ENCODE results near the gene KCNK10. TPM values are rescaled to one million over a fixed set of nuclear protein-coding genes. Genes with fewer than 3 reads are reported as not detected.

The KCNK10 gene
- total RNA-seq, 2 donors from 2014 or later, result not detected

DNA sequence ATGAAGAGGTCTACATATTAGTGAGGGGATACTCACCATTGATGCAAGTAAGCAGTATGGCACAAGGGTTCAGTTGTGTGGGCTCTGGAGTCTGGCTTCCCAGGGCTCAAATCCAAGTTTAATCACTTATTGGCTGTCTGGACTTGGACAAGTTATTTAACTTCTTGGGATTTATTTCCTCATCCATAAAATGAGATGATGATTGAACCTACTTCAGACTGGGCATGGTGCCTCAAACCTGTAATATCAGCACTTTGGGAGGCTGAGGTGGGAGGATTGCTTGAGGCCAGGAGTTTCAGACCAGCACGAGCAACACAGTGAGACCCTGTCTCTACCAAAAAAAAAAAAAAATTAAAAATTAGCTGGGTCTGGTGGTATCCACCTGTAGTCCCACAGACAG lies 67.9 kb downstream of the KCNK10 start:
- TF ChIP-seq, protein P1, sequence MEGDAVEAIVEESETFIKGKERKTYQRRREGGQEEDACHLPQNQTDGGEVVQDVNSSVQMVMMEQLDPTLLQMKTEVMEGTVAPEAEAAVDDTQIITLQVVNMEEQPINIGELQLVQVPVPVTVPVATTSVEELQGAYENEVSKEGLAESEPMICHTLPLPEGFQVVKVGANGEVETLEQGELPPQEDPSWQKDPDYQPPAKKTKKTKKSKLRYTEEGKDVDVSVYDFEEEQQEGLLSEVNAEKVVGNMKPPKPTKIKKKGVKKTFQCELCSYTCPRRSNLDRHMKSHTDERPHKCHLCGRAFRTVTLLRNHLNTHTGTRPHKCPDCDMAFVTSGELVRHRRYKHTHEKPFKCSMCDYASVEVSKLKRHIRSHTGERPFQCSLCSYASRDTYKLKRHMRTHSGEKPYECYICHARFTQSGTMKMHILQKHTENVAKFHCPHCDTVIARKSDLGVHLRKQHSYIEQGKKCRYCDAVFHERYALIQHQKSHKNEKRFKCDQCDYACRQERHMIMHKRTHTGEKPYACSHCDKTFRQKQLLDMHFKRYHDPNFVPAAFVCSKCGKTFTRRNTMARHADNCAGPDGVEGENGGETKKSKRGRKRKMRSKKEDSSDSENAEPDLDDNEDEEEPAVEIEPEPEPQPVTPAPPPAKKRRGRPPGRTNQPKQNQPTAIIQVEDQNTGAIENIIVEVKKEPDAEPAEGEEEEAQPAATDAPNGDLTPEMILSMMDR (IDR thresholded peaks at IDR 0.05), result no peak
- DNase-seq (ENCODE audit: low spot score), result no peak
- Histone ChIP-seq H3K36me3 (no peaks in the 10 kb centered on the region), H3K4me1 (no peaks in the 10 kb centered on the region), H3K27me3 (no peaks in the 10 kb centered on the region), H3K9me3 (no peaks in the 10 kb centered on the region), H3K4me3 (no peak overlapping the region), H3K27ac (no peak overlapping the region)

DNA sequence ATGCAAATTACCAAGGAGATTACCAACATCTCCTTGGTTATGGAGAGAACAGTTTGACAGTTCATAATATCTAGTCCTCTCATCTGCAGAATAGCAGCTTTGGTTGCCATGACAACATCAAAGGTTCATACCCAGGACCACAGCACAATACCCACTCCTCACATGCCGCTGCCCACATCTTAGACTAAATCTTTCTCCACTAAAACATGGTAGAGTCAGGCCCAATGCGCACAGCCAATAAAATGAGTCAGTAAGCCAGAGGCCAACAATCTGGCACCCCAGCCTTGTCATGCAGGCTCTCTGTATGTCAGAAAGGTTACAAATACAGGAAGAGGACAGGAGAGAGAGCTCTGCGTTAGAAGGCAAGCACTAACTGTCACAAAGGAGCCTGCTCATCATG lies 70.6 kb downstream of the KCNK10 start:
- Histone ChIP-seq H3K9me3 (no peaks in the 10 kb centered on the region), H3K4me3 (no peak overlapping the region), H3K27me3 (no peaks in the 10 kb centered on the region), H3K4me1 (no peaks in the 10 kb centered on the region), H3K27ac (no peak overlapping the region), H3K36me3 (no peaks in the 10 kb centered on the region)
- DNase-seq (ENCODE audit: low spot score), result no peak
- TF ChIP-seq, protein P1 (IDR thresholded peaks at IDR 0.05), result no peak

GRCh38 chr14:88251650-88252049 lies 71.4 kb downstream of the KCNK10 start:
- Histone ChIP-seq H3K9me3 (no peaks in the 10 kb centered on the region), H3K36me3 (no peaks in the 10 kb centered on the region), H3K4me3 (no peak overlapping the region), H3K4me1 (no peaks in the 10 kb centered on the region), H3K27ac (no peak overlapping the region), H3K27me3 (no peaks in the 10 kb centered on the region)
- TF ChIP-seq, protein P1 (IDR thresholded peaks at IDR 0.05), result no peak
- no peak for DNase-seq (ENCODE audit: low spot score)

DNA sequence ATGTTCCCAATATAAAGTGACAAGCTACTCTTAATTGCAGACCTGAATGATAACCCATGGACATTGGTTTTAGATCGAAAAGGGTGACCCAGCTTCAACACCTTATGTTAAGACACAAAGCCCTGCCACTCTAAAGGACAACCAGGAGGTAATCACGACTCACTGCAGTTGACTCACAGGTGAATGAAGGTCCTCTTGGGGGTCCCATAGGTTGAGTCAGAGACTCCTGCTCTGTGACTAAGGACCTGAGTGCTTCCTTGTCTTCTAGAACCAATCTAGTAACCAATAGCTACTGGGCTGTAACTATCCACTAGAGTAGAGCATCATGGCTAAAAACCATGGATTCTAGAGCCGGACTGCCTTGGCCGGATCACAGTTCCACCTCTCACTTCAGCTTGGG lies 73.8 kb downstream of the KCNK10 start:
- DNase-seq (ENCODE audit: low spot score), result no peak
- no peaks in the 10 kb centered on the region for H3K4me1 ChIP-seq
- H3K27ac ChIP-seq, result no peak overlapping the region
- no peaks in the 10 kb centered on the region for H3K9me3 ChIP-seq
- no peaks in the 10 kb centered on the region for H3K27me3 ChIP-seq
- H3K36me3 ChIP-seq, result no peaks in the 10 kb centered on the region
- no peak overlapping the region for H3K4me3 ChIP-seq
- TF ChIP-seq, protein P1 (IDR thresholded peaks at IDR 0.05), result no peak

DNA sequence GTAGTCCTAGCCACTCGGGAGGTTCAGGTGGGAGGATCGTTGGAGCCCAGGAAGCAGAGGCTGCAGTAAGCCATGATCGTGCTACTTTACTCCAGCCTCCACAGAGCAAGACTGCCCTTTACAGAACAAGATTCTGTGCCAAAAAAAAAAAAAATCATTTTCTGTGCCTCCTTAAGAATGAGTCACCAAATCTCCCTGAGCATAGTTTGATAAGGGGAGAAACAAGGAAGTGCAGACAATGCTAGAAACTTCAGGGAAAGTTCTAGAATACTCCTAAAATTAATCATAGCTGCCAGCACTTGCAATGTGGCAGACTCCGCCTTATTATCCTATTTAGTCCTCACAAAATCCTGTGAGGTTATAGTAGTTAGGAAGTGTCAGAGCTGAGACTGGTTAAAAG lies 74.5 kb downstream of the KCNK10 start:
- H3K4me1 ChIP-seq, result no peaks in the 10 kb centered on the region
- H3K36me3 ChIP-seq, result no peaks in the 10 kb centered on the region
- H3K9me3 ChIP-seq, result no peaks in the 10 kb centered on the region
- no peak overlapping the region for H3K4me3 ChIP-seq
- no peak for DNase-seq (ENCODE audit: low spot score)
- H3K27me3 ChIP-seq, result no peaks in the 10 kb centered on the region
- H3K27ac ChIP-seq, result no peak overlapping the region
- TF ChIP-seq, protein P1 (IDR thresholded peaks at IDR 0.05), result no peak

DNA sequence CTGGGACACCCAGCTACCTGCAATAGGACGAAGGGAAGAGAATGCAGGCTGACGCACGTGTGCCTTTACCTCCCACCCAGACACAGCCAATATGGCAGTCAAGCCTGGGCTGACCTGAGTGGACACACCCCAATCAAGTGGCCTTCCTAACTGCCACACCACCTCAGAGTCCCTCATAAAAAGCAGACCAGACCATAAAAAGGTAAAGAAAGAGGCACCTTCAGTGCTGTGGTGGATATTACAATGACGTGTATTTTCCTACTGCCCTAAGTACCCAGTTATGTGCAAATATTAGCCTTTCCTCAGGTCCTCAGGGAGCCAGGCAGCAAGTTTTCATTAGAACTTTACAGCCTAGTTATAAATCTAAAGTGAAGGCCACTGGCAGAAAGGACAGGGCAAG lies 75.8 kb downstream of the KCNK10 start:
- Histone ChIP-seq H3K27ac (no peak overlapping the region), H3K27me3 (no peaks in the 10 kb centered on the region), H3K36me3 (no peaks in the 10 kb centered on the region), H3K9me3 (no peaks in the 10 kb centered on the region), H3K4me1 (no peaks in the 10 kb centered on the region), H3K4me3 (no peak overlapping the region)
- TF ChIP-seq, protein P1 (IDR thresholded peaks at IDR 0.05), result no peak
- DNase-seq (ENCODE audit: low spot score), result no peak
